A549 (cell line): Measurements from ENCODE around the gene GALNT3. TPM values are rescaled to one million over a fixed set of nuclear protein-coding genes. Genes with fewer than 3 reads are reported as not detected.

Experiments used
- ATAC-seq, 2 experiments: fragments of 200-7000 bp in 1 of 2; fragments of >200 bp in 1 of 2; cut with Nextera tagmentation in 1 of 2; cut with Tn5 transposase in 1 of 2; 3 replicates each; pipeline versions ENCODE4 v1.8.0 to v1.9.1; 2018 to 2020; ENCODE audit warnings: mild to moderate bottlenecking in 1 of 2, moderate library complexity in 1 of 2
- CTCF ChIA-PET: fragments of 300-600 bp; sonication (Branson Sonifier 250); formaldehyde crosslinking; extraction: SDS; loops from one replicate; lab custom pipeline; 2021; ENCODE audit warnings: antibody characterized with exemption, inconsistent platforms; lab: Yijun Ruan, JAX
- POLR2A ChIA-PET: fragments of 350-600 bp; formaldehyde crosslinking; extraction: SDS; loops from one replicate; lab custom pipeline; 2021; ENCODE audit warnings: antibody characterized with exemption, inconsistent platforms; lab: Yijun Ruan, JAX
- DNase-seq, 2 experiments: peaks; one replicate each; pipeline versions ENCODE4 v3.0.0 to v3.0.0-alpha.2; 2011 to 2016; ENCODE audit warnings: low read depth in 1 of 2, low spot score in 1 of 2
- FAIRE-seq: peaks from 2 replicates; lab custom pipeline; 2011; peaks lifted over from hg19 to GRCh38; lab: Jason Lieb, UNC
- H3K27ac ChIP-seq, 2 experiments: fragments of >200 bp; sonication (Bioruptor Twin); formaldehyde crosslinking; 3 replicates each; pipeline ENCODE4 v1.5.1; 2016 to 2017
- H3K4me1 ChIP-seq: fragments of >200 bp; sonication (Bioruptor Twin); formaldehyde crosslinking; 3 replicates; pipeline ENCODE4 v1.6.1; 2016
- H3K4me2 ChIP-seq: fragments of >200 bp; sonication (Bioruptor Twin); formaldehyde crosslinking; 3 replicates; pipeline ENCODE4 v1.6.1; 2016
- H3K4me3 ChIP-seq: fragments of >200 bp; sonication (Bioruptor Twin); formaldehyde crosslinking; 3 replicates; pipeline ENCODE4 v1.5.1; 2016
- H3K9me3 ChIP-seq: fragments of >200 bp; sonication (Bioruptor Twin); formaldehyde crosslinking; 3 replicates; pipeline ENCODE4 v1.6.1; 2016
- CEBPB ChIP-seq, 2 experiments: fragments of >200 bp in 1 of 2; sonication (Bioruptor Twin) in 1 of 2; formaldehyde crosslinking in 1 of 2; IDR thresholded peaks; 2 replicates each; pipeline ENCODE4 v1.6.1; 2012 to 2016
- ELK1 ChIP-seq: fragments of 150-350 bp; IDR thresholded peaks from 2 replicates; pipeline ENCODE4 v1.6.1; 2014; ENCODE audit warnings: low read depth, mild to moderate bottlenecking, low read length
- ESRRA ChIP-seq: fragments of 150-350 bp; IDR thresholded peaks from 2 replicates; pipeline ENCODE4 v1.6.1; 2014; ENCODE audit warnings: mild to moderate bottlenecking, low read length, borderline replicate concordance
- FOSL2 ChIP-seq, 2 experiments: fragments of 450-650 bp in 1 of 2; fragments of >200 bp in 1 of 2; sonication (Bioruptor Twin) in 1 of 2; formaldehyde crosslinking; IDR thresholded peaks; 2 replicates each; pipeline versions ENCODE4 v1.5.0 to v1.6.1; 2016 to 2020; ENCODE audit warnings: mild to moderate bottlenecking in 1 of 2, moderate library complexity in 1 of 2
- GATA3 ChIP-seq: IDR thresholded peaks from 2 replicates; pipeline ENCODE4 v1.6.1; 2012; ENCODE audit warnings: borderline replicate concordance
- HEYL ChIP-seq: fragments of 250-450 bp; sonication (Bioruptor Pico); IDR thresholded peaks from 2 replicates; pipeline ENCODE4 v1.8.0; 2021; ENCODE audit warnings: mild to moderate bottlenecking, moderate library complexity
- HMGXB4 ChIP-seq: fragments of 250-450 bp; sonication (Bioruptor Pico); IDR thresholded peaks from 2 replicates; pipeline ENCODE4 v1.5.0; 2021; ENCODE audit warnings: mild to moderate bottlenecking, moderate library complexity, borderline replicate concordance
- HOXB13 ChIP-seq: fragments of 250-450 bp; sonication (Bioruptor Pico); IDR thresholded peaks from 2 replicates; pipeline ENCODE4 v1.5.0; 2020; ENCODE audit warnings: low read depth, mild to moderate bottlenecking, moderate library complexity
- KDM1A ChIP-seq: fragments of 200-600 bp; sonication (generic); IDR thresholded peaks from 2 replicates; pipeline ENCODE4 v1.6.1; 2016; ENCODE audit warnings: low read depth, mild to moderate bottlenecking
- NR3C1 ChIP-seq: fragments of >200 bp; sonication (Bioruptor Twin); formaldehyde crosslinking; IDR thresholded peaks from 3 replicates; pipeline ENCODE4 v1.6.1; 2017
- POLR2AphosphoS2 ChIP-seq: conservative IDR thresholded peaks from 2 replicates; pipeline ENCODE4 v1.6.1; 2012; ENCODE audit warnings: low read length, improper control_type of control experiment, inconsistent platforms
- RAD21 ChIP-seq, 2 experiments: fragments of >200 bp in 1 of 2; sonication (Bioruptor Twin) in 1 of 2; formaldehyde crosslinking in 1 of 2; IDR thresholded peaks in 1 of 2; conservative IDR thresholded peaks in 1 of 2; 2 replicates in 1 of 2; 3 replicates in 1 of 2; pipeline ENCODE4 v1.6.1; 2012 to 2018; ENCODE audit warnings: inconsistent platforms in 1 of 2
- RNF2 ChIP-seq: fragments of 200-600 bp; sonication (generic); IDR thresholded peaks from 2 replicates; pipeline ENCODE4 v1.6.1; 2016; ENCODE audit warnings: low read depth, mild to moderate bottlenecking, antibody characterized with exemption, moderate library complexity, borderline replicate concordance
- SREBF2 ChIP-seq: fragments of 450-650 bp; IDR thresholded peaks from 2 replicates; pipeline ENCODE4 v1.6.1; 2014; ENCODE audit warnings: mild to moderate bottlenecking, moderate library complexity
- TFCP2L1 ChIP-seq: fragments of 250-450 bp; sonication (Bioruptor Pico); IDR thresholded peaks from 2 replicates; pipeline ENCODE4 v1.5.0; 2021; ENCODE audit warnings: mild to moderate bottlenecking
- ZFP36 ChIP-seq: fragments of 450-650 bp; IDR thresholded peaks from 2 replicates; pipeline ENCODE4 v1.6.1; 2014; ENCODE audit warnings: borderline replicate concordance; ENCODE audit not compliant: partially characterized antibody
- ZSCAN20 ChIP-seq: fragments of 250-450 bp; sonication (Bioruptor Pico); IDR thresholded peaks from 2 replicates; pipeline ENCODE4 v1.8.0; 2022; ENCODE audit warnings: mild to moderate bottlenecking, moderate library complexity
- WGBS: methylation state at CpG from one replicate; pipeline ENCODE4 v1.1.6; 2017; ENCODE audit errors: missing lambda C conversion rate; 5-methylcytosine and 5-hydroxymethylcytosine counted together
- polyA plus RNA-seq, 4 experiments: library from polyadenylated mRNA; depleted of rRNA in 3 of 4; stranded (reverse); fragments of >200 nt; fragmentation: RNase III in 1 of 4; extraction: RNeasy Plus Mini Kit Qiagen cat#74134 plus additional on column Dnase treatment in 1 of 4; gene quantifications; 2 replicates in 3 of 4; 3 replicates in 1 of 4; pipeline ENCODE4 v1.2.3, GENCODE V29; 2011 to 2017

GALNT3 gene
- polyA plus RNA-seq, 2 of the 4 experiments (the other 2 are of a cell fraction), result 0.05 to 0.10 TPM

GRCh38 chr2:165825041-165825440, 31.0 kb upstream of the GALNT3 start (continued):
- no peak for TF ChIP-seq ZSCAN20 (CRISPR knock-in tag)
- TF ChIP-seq, all 56 proteins: peak for 0

- Histone ChIP-seq H3K27ac (no peak overlapping the region), H3K4me1 (no peaks in the 10 kb centered on the region), H3K4me2 (no peak overlapping the region), H3K4me3 (no peak overlapping the region), H3K9me3 (no peaks in the 10 kb centered on the region)
- ChIA-PET CTCF (no interaction called here), POLR2A (no interaction called here)
- ATAC-seq (no peak), FAIRE-seq (no peak), DNase-seq (no peak)
- 46% methylated on average over 2 of the region's 2 CpGs for WGBS
- TF ChIP-seq HOXB13 (CRISPR knock-in tag), result no peak
These were observed 26.2 kb upstream of the GALNT3 start for GRCh38 chr2:165820296-165820695.

GRCh38 chr2:165818920-165819319, 24.9 kb upstream of the GALNT3 start:
- FAIRE-seq (no peak), ATAC-seq (no peak), DNase-seq (no peak)
- Histone ChIP-seq H3K4me3 (no peak overlapping the region), H3K4me2 (no peak overlapping the region), H3K9me3 (no peaks in the 10 kb centered on the region), H3K4me1 (no peaks in the 10 kb centered on the region), H3K27ac (no peak overlapping the region)
- CTCF ChIA-PET, result no interaction called here
- POLR2A ChIA-PET, result no interaction called here
- WGBS, result 13% methylated on average over 1 of the region's 1 CpG
- TF ChIP-seq TFCP2L1 (CRISPR knock-in tag) (no peak), POLR2AphosphoS2 (no peak), KDM1A (no peak), RAD21 (conservative IDR thresholded peaks at IDR 0.05 in 1 of 2, IDR thresholded peaks at IDR 0.05 in 1 of 2) (no peak), RNF2 (no peak), FOSL2 (IDR thresholded peaks at IDR 0.05) (no peak), FOSL2 (CRISPR knock-in tag; IDR thresholded peaks at IDR 0.05) (no peak), ELK1 (no peak), GATA3 (no peak)

- Histone ChIP-seq H3K4me2 (no peak overlapping the region), H3K27ac (no peak overlapping the region), H3K4me3 (no peak overlapping the region), H3K4me1 (no peaks in the 10 kb centered on the region), H3K9me3 (no peaks in the 10 kb centered on the region)
- FAIRE-seq (no peak), DNase-seq (no peak), ATAC-seq (no peak)
- TF ChIP-seq ESRRA (no peak), HMGXB4 (no peak), SREBF2 (no peak), NR3C1 (no peak), ZFP36 (no peak), CEBPB (IDR thresholded peaks at IDR 0.05) (no peak), HEYL (CRISPR knock-in tag) (no peak)
- CTCF ChIA-PET, result no interaction called here
- POLR2A ChIA-PET, result no interaction called here
- WGBS, result 4% methylated on average over 2 of the region's 2 CpGs
These were observed 21.5 kb upstream of the GALNT3 start for GRCh38 chr2:165815299-165816141.
